Subcutaneous adipose tissue (tissue), 4 donors: ENCODE results near the gene LCN6. TPM values are rescaled to one million over a fixed set of nuclear protein-coding genes. Genes with fewer than 3 reads are reported as not detected.

ENCODE experiments used
- total RNA-seq, 4 donors: library from RNA; depleted of rRNA; stranded (reverse); fragments of >200 nt; gene quantifications; one replicate each; pipeline ENCODE4 v1.1.0, GENCODE V29; 2016
- TF ChIP-seq, protein P1 (sequence below): fragments of 450-650 bp; IDR thresholded peaks from one replicate; pipeline ENCODE4 v1.5.1; 2016; ENCODE audit warnings: low read depth, mild to moderate bottlenecking, control low read depth, antibody characterized with exemption, moderate library complexity

Gene LCN6
- total RNA-seq, 4 donors from 2014 or later: 2.4 to 18.3 (median 7.9) TPM

DNA sequence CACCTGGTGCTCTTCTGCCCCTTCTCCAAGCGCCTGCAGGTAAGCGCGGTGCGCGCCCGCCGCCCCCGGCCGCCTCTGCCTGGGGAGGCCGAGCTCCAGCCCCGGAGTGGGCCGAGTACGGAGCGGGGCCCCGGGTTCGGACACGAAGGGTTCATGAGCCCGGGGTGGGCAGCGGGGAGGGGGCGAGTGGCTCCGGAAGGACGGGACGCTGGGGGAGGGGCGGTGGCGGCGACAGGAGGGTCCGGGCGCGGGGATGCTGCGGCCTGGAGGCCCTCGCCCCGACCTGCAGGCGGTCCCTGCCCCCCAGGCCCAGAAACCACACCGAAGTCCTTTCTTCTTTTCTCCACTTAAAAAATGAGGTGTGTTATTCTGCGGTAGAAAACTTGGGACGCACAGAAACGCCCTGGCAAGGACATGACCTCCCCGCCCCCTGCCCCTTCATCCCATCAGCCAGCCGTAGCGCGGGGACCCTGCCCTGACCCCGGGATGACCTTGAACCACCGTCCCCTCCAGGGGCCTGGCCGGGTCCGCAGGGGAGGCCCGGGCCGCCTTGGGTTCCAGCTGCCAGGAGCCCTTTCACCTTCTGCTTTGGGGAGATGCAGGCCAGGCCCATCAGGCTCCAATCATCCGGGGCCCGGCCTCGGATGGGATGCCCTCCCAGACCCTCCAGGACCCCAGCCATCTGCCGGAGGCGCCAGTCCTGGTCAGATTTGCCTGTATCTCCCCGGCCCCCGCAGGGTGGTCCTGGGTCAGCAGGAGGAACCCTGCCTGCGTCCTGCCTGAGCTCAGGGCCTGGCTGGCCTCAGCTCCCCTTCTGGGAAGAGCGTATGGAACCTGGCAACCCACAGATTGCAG, 35.4 kb downstream of the LCN6 start:
- TF ChIP-seq, protein P1, sequence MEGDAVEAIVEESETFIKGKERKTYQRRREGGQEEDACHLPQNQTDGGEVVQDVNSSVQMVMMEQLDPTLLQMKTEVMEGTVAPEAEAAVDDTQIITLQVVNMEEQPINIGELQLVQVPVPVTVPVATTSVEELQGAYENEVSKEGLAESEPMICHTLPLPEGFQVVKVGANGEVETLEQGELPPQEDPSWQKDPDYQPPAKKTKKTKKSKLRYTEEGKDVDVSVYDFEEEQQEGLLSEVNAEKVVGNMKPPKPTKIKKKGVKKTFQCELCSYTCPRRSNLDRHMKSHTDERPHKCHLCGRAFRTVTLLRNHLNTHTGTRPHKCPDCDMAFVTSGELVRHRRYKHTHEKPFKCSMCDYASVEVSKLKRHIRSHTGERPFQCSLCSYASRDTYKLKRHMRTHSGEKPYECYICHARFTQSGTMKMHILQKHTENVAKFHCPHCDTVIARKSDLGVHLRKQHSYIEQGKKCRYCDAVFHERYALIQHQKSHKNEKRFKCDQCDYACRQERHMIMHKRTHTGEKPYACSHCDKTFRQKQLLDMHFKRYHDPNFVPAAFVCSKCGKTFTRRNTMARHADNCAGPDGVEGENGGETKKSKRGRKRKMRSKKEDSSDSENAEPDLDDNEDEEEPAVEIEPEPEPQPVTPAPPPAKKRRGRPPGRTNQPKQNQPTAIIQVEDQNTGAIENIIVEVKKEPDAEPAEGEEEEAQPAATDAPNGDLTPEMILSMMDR: no peak

DNA sequence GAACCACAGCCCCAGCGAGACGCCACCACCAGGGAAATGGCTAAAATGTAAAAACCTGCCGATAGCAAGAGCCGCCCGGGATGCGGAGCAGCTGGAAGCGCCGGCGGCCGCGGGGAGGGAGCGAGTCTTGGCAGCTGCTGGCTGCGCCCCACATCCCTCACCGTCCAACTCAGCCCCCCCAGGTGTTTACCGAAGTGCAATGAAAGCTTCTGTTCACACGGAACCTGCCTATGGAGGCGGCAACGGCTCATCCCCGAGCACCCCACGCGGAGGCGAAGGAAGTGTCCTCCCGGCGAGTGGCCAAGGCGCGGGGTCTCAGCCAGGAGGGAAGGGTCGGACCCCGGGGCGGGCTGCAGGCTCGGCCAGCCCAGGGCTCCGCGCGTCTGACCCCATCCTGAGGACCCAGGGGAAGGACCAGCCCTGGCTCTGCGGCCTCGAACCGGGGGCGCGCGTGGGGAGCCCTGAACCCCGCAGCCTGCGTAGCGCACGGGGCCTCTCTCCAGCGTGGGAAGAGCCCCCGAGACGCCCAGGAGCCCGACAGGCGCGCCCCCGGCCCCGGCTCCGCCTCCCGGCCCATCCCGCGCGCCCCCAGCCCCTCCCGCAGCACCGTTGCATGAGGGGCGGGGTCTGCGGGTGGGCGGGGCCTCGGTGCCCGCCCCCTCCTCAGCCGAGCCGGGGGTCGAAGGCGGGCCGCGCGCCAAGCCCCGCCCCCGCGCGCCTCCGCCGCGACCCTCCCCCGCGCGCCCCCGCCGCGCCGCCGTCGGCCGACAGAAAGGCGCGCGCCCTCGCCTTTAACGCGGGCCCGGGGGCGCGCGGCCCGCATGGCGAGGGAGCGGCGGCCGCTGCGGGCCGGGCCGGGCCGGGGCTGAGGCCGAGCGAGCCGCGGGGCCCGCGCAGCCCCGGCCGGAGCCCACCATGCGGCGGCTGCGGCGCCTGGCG, 36.3 kb downstream of the LCN6 start, which contains the start of gene DIPK1B:
Gene DIPK1B (plus strand): TSS at position 822 of the 939 bp plus-strand sequence. CDS start 94 bp downstream, at position 916.
- TF ChIP-seq, protein P1: no peak

DNA sequence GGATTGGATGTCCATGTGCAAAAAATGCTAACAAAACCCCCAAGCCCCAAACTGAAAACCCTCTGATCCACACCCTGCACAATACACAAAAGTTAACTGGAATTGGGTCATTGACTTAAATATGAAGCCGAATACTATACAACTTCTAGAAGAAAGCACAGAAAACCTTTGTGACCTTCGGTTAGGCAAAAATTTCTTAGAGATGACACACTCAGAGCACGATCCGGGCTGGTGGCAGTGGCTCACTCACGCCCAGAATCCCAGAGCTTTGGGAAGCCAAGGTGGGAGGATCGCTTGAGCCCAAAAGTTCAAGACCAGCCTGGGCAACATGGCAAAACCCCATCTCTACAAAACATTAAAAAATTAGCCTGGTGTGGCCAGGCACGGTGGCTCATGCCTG, 37.8 kb downstream of the LCN6 start:
- TF ChIP-seq, protein P1: no peak

DNA sequence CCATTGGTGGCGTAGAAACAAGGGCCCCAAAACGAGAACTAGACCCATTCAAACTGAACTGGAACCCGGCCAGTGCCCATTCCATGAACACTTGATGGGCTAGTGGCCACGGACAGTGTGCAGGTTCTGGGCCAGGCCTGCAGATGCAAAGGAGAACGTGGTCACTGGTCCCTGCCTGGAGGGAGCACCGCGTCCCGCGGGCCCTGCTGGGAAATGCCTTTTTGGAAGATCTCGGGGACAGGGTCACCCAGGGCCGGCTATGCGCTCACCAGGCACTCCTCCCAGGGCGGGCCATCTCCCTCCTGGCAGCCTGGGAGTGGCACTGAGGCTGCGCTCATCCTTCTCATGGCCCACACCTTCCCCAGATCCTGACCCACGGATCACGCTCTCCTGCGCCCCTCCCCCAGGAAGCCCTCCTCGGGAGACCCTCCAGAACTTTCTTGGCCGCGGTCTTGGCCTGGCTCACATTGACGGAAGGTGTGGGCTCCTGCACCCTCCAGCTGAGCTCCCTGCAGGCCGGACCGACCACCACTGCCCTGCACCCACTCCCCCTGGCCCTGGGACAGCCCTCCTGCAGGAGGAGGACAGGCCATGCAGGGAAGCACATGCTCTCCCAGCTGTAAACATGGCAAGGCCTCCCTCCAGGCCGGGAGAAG, 38.7 kb downstream of the LCN6 start:
- TF ChIP-seq, protein P1: no peak

DNA sequence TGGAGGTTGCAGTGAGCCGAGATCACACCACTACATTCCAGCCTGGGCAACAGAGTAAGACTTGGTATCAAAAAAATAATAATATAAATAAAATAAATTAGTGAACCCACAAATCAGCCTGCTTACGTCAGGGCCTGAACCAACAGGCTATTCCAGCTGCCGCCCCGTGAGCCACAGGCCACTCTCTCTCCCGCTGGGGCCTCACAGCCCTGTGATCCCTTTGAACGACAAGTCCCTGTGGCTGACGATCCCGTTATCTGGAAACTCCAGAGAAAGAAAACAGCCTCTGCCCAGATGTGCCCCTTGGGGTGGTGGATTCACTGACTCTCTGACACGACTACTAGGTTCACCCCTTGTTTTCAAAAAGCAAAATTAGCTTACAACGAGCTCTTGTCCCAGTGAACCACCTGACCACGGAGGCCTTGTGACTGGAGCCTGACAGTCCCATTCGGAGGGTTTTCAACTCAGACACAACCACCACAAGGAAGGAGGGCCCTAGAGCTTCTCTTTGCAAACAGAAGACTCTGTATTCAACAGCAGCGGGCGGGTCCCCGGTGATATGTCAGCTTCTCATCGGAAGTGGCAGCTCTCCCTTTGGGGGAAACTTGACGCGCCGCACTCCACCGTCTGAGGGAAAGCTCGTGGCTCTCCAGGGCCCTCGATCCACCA, 40.3 kb downstream of the LCN6 start:
- TF ChIP-seq, protein P1: no peak

DNA sequence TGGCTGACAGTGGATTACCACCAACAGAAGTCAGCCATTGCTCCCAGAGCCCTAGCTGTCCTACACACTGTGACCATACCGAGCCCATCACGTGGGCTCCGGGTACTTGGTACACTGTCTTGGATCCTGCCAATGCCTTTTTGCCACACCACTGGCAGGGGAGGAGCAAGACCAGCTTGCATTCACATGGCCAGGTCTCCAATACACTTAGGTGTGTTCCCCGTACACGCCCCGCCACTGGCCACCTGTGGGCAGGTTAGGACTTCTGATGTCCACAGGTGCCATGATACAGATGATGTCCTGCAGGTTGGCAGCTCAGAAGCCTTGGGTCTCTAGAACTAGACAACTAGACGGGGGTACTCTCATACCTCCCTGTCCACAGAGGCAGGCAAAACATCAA, 41.3 kb downstream of the LCN6 start:
- TF ChIP-seq, protein P1: no peak
